Right forelimb (tissue), 1 donor: ENCODE data around the gene EIF3B.
"Not testable (repeated sequence)": the region's sequence is repeated elsewhere in the genome, so short reads cannot be mapped to it uniquely, and the experiment has no call there.

Source experiments
- DNase-seq: peaks from one replicate; pipeline ENCODE4 v3.0.0-alpha.2; 2018

Gene EIF3B

DNA sequence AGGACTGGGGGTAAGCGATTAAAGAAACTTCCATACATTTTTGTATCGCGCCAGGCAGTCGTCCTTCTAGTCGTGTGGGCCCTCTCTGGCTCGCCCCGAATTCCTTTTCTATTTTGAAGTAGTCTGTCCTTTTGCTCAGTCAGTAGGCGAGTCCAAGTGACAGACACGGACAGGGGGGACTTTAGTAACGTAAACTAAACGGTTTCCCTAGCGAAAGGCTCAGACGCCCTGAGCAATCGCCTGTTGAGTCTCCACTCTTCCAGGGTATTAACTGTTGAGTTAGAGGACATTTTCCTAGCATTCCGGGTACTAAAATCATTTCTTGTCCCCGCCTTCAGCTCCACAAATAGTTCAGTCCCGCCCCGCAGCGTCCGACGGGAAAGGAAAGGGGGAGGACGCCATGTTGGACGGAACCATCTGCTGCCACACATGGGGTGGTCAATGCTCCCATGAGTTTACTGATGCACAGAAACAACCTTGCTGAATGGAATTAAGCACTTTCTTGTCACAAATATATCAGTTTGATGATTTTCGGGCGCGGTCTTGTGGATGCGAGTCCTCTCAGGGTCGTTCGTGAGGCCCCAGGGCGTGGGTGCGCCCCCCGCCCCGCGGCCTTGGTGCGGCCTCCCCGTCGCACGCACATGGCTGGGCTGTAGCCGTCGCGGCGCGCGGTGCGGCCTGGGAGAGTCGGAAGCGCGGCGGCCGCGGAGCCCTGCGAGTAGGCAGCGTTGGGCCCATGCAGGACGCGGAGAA is at the start of gene EIF3B:
EIF3B (plus strand) TSS at position 642 of the 753 bp plus-strand sequence; CDS start at position 737, 95 bp downstream.
- peak; percentile 95 for DNase-seq

DNA sequence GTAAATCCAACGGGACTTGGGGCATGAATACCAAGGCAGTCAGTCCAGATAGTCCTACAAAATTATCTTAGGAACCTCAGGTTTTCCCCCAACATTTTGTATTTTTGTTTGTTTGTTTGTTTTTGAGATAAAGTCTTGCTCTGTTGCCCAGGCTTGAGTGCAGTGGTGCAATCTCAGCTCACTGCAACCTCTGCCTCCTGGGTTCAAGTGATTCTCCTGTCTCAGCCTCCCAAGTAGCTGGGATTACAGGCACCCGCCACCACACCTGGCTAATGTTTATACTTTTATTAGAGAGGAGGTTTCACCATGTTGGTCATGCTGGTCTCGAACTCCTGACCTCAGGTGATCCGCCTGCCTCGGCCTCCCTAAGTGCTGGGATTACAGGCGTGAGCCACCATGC is 49.4 kb upstream of the EIF3B start:
- not testable (repeated sequence) for DNase-seq

DNA sequence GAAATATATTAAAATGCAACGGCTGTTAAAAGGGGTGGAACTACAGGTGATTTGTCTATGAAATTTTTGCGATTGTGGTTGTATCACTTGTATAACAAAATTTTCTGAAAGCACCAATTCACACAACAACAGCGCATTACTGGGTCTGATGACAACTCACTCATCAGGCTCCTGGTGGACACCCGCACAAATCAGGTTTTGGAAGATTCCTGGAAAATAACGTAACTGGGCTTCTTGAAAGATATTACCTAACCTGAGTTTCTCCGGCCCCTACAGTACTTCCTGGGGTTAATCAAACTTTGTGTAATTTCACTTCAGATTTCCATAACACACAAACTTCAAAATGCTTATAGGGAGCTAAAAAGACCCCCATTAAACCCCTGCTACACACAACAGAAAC is 47.9 kb upstream of the EIF3B start:
- DNase-seq: no peak

DNA sequence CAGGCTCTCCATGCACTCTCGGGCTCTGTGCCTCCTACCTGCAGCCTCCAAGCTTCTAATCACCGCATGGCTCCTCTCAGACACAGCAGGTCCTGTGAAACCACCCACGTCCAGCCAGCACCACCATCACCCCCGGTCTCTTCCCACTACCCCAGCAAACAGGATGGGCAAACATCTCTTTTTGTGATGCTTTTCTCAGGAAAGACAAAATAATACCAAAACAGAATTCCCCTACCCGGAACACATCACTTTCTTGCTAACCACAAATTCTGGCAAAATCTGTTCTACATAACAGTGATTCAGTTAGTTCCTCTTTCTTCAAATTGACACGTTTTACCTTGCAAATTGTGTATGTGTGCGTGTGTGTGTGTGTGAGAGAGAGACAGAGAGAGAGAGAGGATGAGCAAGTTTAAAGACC is 46.9 kb upstream of the EIF3B start:
- no peak for DNase-seq

GRCh38 chr7:2309889-2310331 is 44.7 kb upstream of the EIF3B start:
- no peak for DNase-seq

DNA sequence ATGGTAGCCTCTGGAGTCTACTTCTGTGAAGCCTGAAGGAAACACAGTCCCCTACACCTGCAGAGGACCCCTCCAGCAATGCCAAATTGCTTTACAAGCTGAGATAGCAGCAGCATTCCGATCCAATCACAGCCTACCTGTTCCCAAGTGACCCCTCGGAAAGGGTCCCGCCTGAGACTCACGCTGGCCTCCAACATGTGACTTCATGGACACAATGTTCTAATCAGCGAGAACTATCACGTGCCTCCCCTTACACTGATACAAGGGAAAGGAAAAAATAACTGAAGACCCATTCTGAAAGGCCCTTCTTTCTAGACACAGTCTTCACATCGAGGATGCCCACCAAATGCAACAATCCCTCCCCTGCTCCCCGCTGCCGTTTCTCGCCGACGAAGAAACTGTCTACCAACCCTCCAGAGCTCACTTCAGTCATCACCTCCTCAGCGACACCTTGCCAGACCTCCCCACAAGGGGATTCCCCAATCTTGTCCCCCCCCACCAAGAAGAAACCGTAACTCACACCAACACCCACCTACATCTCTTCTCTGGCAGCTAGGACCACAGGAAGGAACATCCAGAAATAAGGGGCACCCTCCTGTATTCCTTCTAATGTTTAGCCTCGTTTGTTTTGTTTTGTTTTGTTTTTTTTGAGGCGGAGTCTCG is 42.2 kb upstream of the EIF3B start:
- no peak for DNase-seq

DNA sequence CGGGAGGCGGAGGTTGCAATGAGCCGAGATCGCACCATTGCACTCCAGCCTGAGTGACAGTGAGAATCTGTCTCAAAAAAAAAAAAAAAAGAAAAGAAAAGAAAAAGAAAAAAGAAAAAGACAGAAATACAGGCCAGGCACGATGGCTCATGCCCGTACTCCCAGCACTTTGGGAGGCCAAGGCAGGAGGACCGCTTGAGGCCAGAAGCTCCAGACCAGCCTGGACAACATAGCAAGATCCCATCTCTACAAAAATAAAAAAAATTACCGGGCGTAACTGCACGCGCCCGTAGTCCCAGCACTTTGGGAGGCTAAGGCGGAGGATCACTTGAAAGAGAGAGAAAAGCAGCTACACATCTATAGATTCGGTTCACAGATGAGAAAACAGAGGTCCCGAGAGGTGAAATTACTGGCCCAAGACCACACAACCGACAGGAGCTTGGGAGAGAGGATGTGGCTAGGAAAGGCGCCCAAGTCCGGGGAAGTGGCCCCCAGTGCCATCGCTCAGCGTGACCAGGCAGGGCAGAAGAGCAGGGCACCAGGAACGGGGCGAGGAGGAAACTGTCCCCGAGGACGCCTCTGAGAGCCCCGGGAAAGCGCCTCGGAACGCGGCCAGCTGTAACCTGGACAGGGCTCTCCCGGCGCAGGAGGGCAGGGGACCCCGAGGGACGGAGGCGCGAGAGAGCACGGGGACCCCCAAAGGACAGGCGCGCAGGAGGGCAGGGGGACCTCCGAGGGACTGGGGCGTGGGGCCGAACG is 41.0 kb upstream of the EIF3B start:
- peak; percentile 55 for DNase-seq

- peak; percentile 97 for DNase-seq
Observed at GRCh38 chr7:2314209-2314955, 40.2 kb upstream of the EIF3B start, which contains the start of gene SNX8. Gene SNX8 (minus strand): TSS chr7:2314441. CDS start chr7:2314421, 20 bp downstream.

- not testable (repeated sequence) for DNase-seq
Observed at GRCh38 chr7:2314956-2315530, 39.6 kb upstream of the EIF3B start.

GRCh38 chr7:2315787-2316186 is 38.8 kb upstream of the EIF3B start:
- DNase-seq: no peak

- DNase-seq: no peak
Observed at GRCh38 chr7:2316578-2316977, 38.0 kb upstream of the EIF3B start.

GRCh38 chr7:2317556-2318293 is 36.9 kb upstream of the EIF3B start:
- DNase-seq: no peak

DNA sequence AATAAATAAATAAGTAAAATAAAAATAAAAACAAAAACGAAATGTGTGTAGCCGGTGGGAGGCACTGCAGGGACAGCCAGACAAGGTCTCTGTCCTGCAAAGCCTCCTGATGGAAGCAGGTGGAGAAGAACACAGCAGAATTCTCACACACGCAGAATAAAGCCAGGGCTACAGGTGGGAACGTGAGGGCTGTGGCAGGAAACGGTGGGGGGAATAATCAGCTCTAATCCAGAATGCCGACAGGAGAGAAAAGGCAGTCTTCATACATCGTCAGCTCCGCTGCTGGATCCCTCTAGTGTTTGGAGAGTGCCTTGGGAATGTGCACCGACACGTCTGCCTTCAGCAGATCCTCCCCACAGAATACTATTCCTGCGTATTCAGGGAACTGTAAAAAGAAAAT is 33.6 kb upstream of the EIF3B start:
- no peak for DNase-seq

DNA sequence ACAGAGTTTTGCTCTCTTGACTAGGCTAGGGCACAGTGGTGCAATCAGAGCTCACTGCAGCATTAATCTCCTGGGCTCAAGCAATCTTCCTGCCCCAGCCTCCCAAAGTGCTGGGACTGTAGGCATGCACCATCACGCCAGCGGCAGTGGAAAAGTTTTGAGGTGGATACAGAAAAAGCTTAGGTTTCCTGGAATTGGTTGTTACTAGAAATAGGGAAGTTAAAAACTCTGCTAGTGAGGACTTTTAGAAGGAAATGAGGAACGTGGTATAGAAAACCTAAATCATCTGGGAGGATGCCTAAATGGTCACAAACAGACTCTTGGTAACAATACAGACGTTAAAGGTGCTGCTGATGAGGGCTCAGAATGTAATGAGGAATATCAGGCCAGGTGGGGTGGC is 29.5 kb upstream of the EIF3B start:
- DNase-seq: no peak

DNA sequence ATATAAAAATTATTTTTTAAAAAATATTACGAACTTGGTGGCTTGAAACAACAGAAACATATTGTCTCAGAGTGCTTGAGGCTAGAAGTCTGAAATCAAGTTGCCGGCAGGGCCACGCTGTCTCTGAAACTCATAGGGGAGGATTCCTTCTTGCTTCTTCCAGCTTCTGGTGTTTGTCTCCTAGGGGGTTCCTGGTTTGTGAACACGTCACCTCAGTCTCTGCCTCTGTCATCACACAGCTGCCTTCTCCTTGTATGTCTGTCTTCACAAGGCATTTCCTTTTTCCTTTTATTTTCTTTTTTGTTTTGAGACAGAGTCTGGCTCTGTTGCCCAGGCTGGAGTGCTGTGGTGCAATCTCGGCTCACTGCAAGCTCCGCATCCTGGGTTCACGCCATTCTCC is 27.7 kb upstream of the EIF3B start:
- DNase-seq: no peak

- no peak for DNase-seq
Observed at GRCh38 chr7:2330493-2330892, 24.1 kb upstream of the EIF3B start.

DNA sequence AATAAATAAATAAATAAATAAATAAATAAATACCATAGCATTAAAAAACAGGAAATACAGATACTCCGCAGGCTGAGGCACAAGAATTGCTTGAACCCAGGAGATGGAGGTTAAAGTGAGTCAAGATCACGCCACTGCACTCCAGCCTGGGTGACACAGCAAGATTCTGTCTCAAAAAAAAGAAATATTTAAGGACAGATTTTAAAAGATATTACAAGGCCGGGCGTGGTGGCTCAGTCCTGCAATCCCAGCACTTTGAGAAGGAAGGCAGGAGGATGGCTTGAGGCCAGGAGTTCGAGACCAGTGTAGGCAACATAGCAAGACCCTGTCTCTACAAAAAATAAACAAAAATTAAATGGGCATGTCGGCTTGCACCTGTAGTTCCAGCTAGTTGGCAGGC is 22.9 kb upstream of the EIF3B start:
- no peak for DNase-seq

GRCh38 chr7:2332606-2333231 is 21.9 kb upstream of the EIF3B start:
- not testable (repeated sequence) for DNase-seq

DNA sequence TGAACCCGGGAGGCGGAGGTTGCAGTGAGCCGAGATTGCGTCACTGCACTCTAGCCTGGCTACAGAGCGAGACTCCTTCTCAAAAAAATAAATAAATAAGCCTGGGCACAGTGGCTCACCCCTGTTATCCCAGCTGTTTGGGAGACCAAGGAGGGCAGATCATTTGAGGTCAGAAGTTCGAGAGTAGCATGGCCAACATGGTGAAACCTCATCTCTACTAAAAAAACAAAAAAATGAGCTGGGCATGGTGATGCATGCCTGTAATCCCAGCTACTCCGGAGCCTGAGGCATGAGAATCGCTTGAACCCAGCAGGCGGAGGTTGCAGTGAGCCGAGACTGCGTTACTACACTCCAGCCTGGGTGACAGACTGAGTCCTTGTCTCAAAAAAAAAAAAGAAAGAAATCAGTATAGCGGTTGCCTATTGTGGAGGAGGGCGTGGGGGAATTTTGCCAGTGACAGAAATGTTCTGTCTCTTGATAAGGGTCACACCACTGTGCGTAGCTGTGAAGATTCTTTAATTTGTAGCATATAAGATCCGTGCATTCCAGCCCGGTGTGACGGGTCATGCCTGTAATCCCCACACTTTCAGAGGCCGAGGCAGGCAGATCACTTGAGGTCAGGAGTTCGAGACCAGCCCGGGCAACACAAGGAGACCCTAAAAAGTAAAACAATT is 17.9 kb upstream of the EIF3B start:
- no peak for DNase-seq

- not testable (repeated sequence) for DNase-seq
Observed at GRCh38 chr7:2347351-2348063, 7.1 kb upstream of the EIF3B start.
